PC-9 (cell line): ENCODE results near the gene ZKSCAN8.

Source experiments
- EZH2 ChIP-seq: fragments of 200-600 bp; sonication (generic); IDR thresholded peaks from 2 replicates; pipeline ENCODE4 v1.8.0; 2017; ENCODE audit warnings: antibody characterized with exemption, low read depth
- TF ChIP-seq, protein P1 (sequence below): fragments of 200-600 bp; sonication (generic); conservative IDR thresholded peaks from 2 replicates; pipeline ENCODE4 v1.6.1; 2017; ENCODE audit warnings: mixed run types, antibody characterized with exemption, mild to moderate bottlenecking, moderate library complexity

DNA sequence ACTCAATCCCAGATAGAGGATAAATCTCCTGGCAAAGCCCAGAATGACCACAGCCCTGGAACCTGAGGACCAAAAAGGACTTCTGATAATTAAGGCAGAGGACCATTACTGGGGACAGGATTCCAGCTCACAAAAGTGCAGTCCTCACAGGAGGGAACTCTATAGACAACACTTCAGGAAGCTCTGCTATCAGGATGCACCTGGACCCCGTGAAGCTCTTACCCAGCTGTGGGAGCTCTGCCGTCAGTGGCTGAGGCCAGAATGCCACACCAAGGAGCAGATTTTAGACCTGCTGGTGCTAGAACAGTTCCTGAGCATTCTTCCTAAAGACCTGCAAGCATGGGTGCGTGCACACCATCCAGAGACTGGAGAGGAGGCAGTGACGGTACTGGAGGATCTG, 16.3 kb upstream of the ZKSCAN8 start:
- TF ChIP-seq, protein P1, sequence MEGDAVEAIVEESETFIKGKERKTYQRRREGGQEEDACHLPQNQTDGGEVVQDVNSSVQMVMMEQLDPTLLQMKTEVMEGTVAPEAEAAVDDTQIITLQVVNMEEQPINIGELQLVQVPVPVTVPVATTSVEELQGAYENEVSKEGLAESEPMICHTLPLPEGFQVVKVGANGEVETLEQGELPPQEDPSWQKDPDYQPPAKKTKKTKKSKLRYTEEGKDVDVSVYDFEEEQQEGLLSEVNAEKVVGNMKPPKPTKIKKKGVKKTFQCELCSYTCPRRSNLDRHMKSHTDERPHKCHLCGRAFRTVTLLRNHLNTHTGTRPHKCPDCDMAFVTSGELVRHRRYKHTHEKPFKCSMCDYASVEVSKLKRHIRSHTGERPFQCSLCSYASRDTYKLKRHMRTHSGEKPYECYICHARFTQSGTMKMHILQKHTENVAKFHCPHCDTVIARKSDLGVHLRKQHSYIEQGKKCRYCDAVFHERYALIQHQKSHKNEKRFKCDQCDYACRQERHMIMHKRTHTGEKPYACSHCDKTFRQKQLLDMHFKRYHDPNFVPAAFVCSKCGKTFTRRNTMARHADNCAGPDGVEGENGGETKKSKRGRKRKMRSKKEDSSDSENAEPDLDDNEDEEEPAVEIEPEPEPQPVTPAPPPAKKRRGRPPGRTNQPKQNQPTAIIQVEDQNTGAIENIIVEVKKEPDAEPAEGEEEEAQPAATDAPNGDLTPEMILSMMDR: no peak
- no peak for TF ChIP-seq EZH2
